ENCODE results near the gene MLPH. TPM values are rescaled to one million over a fixed set of nuclear protein-coding genes. Genes with fewer than 3 reads are reported as not detected.
"Not testable (repeated sequence)": the region's sequence is repeated elsewhere in the genome, so short reads cannot be mapped to it uniquely, and the experiment has no call there.

MLPH gene
- total RNA-seq, 1 donor from 2014 or later: 80.9 TPM

- intact Hi-C loops (cut with DNase I): loop anchor here (5.0 to 10.0 kb wide), 2 partner anchors 93 to 165 kb away; no protein-coding TSS in a partner anchor
- DNase-seq (peak; percentile 88), ATAC-seq (ENCODE audit: poor library complexity) (peak; percentile 94)
These were observed 95.0 kb downstream of the MLPH start for GRCh38 chr2:237581751-237582746.

GRCh38 chr2:237583385-237584295 is 96.6 kb downstream of the MLPH start:
- intact Hi-C loops (cut with DNase I): loop anchor here (5.0 to 10.0 kb wide), 2 partner anchors 91 to 164 kb away; no protein-coding TSS in a partner anchor
- no peak for DNase-seq
- no peak for ATAC-seq (ENCODE audit: poor library complexity)

- ATAC-seq (ENCODE audit: poor library complexity) (no peak), DNase-seq (no peak)
- intact Hi-C loops (cut with DNase I): loop anchor here (10.0 kb wide), 1 partner anchor 89 kb away; no protein-coding TSS in a partner anchor
These were observed 98.7 kb downstream of the MLPH start for GRCh38 chr2:237585590-237586221.

GRCh38 chr2:237588044-237588696 is 101.1 kb downstream of the MLPH start:
- ATAC-seq (ENCODE audit: poor library complexity) (no peak), DNase-seq (no peak)
- intact Hi-C loops (cut with DNase I): loop anchor here (10.0 kb wide), 1 partner anchor 87 kb away; no protein-coding TSS in a partner anchor

- intact Hi-C loops (cut with DNase I): no loop called here
- DNase-seq (no peak), ATAC-seq (ENCODE audit: poor library complexity) (peak; percentile 14)
These were observed 103.5 kb downstream of the MLPH start, which contains the start of gene RAB17 for GRCh38 chr2:237590272-237591140. RAB17 (minus strand) TSS chr2:237590734; CDS start chr2:237586154, 4,580 bp downstream.

- DNase-seq (no peak), ATAC-seq (ENCODE audit: poor library complexity) (no peak)
- intact Hi-C loops (cut with DNase I): no loop called here
These were observed 104.3 kb downstream of the MLPH start for GRCh38 chr2:237591141-237591881.

- no peak for ATAC-seq (ENCODE audit: poor library complexity)
- intact Hi-C loops (cut with DNase I): no loop called here
- no peak for DNase-seq
These were observed 105.5 kb downstream of the MLPH start for GRCh38 chr2:237592425-237592980.

- intact Hi-C loops (cut with DNase I): no loop called here
- DNase-seq: no peak
- ATAC-seq (ENCODE audit: poor library complexity): no peak
These were observed 106.0 kb downstream of the MLPH start for GRCh38 chr2:237593036-237593435.

- ATAC-seq (ENCODE audit: poor library complexity) (no peak), DNase-seq (no peak)
- intact Hi-C loops (cut with DNase I): no loop called here
These were observed 106.7 kb downstream of the MLPH start for GRCh38 chr2:237593596-237594320.

GRCh38 chr2:237594514-237594871 is 107.4 kb downstream of the MLPH start:
- intact Hi-C loops (cut with DNase I): no loop called here
- ATAC-seq (ENCODE audit: poor library complexity) (peak; percentile 42), DNase-seq (no peak)

GRCh38 chr2:237595829-237596519 is 108.9 kb downstream of the MLPH start:
- intact Hi-C loops (cut with DNase I); DNase-seq; ATAC-seq (ENCODE audit: poor library complexity): not testable (repeated sequence)

GRCh38 chr2:237596520-237597195 is 109.6 kb downstream of the MLPH start:
- intact Hi-C loops (cut with DNase I): no loop called here
- DNase-seq: no peak
- no peak for ATAC-seq (ENCODE audit: poor library complexity)

GRCh38 chr2:237597196-237598145 is 110.4 kb downstream of the MLPH start:
- DNase-seq (no peak), ATAC-seq (ENCODE audit: poor library complexity) (no peak)
- intact Hi-C loops (cut with DNase I): no loop called here
